Adipose tissue (tissue), 3 donors: ENCODE data around the gene SLC37A1. TPM values are rescaled to one million over a fixed set of nuclear protein-coding genes. Genes with fewer than 3 reads are reported as not detected.

Experiments used
- H3K27ac ChIP-seq: one replicate; pipeline ENCODE4 v1.5.1; 2013; ENCODE audit warnings: low read depth, low read length
- WGBS, 3 donors: extraction: QIAGEN DNeasy Blood & Tissue Kit; methylation state at CpG; one replicate each; pipeline ENCODE4 v1.1.7; 2013; 5-methylcytosine and 5-hydroxymethylcytosine counted together
- polyA plus RNA-seq, 3 donors: library from polyadenylated mRNA; stranded (reverse); fragments of 200-250 nt; gene quantifications; one replicate each; pipeline ENCODE4 v1.2.3, GENCODE V29; 2013
- donor health status: healthy with polysubstance abuse.
- donor health status: Bipolar disorder and iron deficiency.
- donor health status: healthy.

The SLC37A1 gene
- polyA plus RNA-seq, 3 donors, result 3.7 to 4.6 (median 4.4) TPM

GRCh38 chr21:42496120-42496838 is 17.4 kb upstream of the SLC37A1 start, which contains the start of gene RSPH1:
Gene RSPH1 (minus strand): TSS chr21:42496224. CDS start chr21:42496186, 38 bp downstream.
- WGBS, 3 donors, result 0 to 1% (median 1%) methylated on average over 47 to 58 of the region's 58 CpGs
- no peak within 1 kb of the TSS for H3K27ac ChIP-seq

DNA sequence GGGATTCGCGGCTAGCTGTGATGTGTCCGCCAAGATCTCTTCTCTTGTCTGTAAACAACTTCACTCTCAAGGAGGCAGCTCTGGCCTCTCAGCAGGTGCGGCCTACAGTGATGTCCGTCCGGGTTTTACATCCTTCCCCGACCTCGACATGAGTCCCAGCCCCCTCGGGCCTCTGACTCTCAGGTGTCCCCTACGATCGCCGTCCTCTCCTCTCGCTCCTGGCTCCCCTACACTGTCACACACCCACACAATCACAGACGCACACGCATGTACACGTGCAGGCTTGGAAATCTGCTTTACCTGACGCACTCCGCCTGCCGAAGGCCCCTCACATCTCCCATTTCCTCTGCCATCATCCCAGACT is 16.8 kb upstream of the SLC37A1 start:
- no peak overlapping the region for H3K27ac ChIP-seq
- 17 to 29% (median 27%) methylated on average over 19 of the region's 19 CpGs for WGBS, 3 donors

DNA sequence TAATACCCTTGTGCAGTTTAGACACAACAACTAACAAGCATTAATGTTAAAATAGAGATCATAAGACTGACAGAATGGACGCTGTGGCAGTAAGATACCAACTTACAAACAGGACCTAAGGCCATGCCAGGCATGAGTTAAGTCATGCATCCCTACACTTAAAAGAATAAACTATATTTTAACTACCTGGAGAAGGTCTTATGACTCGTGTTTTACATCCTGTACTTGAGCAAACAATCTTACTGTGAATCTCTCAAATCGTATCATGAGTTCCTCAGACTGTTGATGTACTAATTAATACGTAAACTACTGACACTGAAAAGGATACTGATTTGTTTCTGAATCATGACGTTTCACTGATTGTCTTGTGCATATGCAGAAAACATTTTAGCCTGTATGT is 15.6 kb upstream of the SLC37A1 start:
- 80 to 84% (median 82%) methylated on average over 5 of the region's 5 CpGs for WGBS, 3 donors
- H3K27ac ChIP-seq, result no peak overlapping the region

GRCh38 chr21:42499444-42500112 is 14.1 kb upstream of the SLC37A1 start:
- H3K27ac ChIP-seq, result no peak overlapping the region
- 73 to 79% (median 78%) methylated on average over 15 of the region's 15 CpGs for WGBS, 3 donors

DNA sequence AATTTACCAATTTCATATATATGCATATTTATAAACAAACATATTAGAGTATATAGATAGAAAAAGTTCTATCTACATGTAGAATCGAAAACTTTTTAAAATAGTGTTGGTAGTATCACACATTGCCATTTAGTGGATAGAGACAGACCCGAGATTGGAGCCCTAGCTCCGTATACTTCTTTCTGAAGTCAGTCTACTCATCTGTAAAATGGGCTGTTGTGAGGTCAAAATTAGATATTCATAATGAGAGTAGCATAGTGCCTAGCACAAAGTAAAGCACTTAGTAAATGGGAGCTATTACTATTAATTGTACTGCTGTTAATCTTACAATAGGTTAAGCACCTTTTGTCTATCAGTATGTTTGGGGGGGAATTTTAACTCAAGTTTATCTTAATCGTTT is 13.4 kb upstream of the SLC37A1 start:
- no peak overlapping the region for H3K27ac ChIP-seq
- WGBS, 3 donors, result 86 to 91% (median 87%) methylated on average over 4 of the region's 4 CpGs

DNA sequence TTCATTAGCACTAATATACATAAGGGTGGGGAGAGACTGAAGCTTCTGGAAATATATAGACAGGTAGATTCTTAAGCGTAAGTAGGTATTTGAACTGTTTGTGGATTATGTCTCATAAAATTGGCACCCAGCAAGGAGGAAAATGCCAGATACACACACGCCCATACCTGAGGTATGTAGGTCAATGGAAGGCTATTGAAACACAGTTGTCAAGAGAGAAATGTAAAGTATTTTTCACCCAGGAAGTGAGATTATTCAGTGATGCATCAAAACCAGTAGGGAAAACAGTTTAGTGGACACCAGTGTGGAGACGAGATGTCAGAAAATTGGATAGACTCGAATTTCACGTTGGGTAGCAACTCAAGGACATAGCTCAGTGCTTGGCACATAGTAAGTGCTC is 12.9 kb upstream of the SLC37A1 start:
- no peak overlapping the region for H3K27ac ChIP-seq
- 65 to 85% (median 81%) methylated on average over 5 of the region's 5 CpGs for WGBS, 3 donors

GRCh38 chr21:42503711-42504110 is 9.9 kb upstream of the SLC37A1 start:
- H3K27ac ChIP-seq, result no peak overlapping the region
- 53 to 81% (median 57%) methylated on average over 4 of the region's 4 CpGs for WGBS, 3 donors

DNA sequence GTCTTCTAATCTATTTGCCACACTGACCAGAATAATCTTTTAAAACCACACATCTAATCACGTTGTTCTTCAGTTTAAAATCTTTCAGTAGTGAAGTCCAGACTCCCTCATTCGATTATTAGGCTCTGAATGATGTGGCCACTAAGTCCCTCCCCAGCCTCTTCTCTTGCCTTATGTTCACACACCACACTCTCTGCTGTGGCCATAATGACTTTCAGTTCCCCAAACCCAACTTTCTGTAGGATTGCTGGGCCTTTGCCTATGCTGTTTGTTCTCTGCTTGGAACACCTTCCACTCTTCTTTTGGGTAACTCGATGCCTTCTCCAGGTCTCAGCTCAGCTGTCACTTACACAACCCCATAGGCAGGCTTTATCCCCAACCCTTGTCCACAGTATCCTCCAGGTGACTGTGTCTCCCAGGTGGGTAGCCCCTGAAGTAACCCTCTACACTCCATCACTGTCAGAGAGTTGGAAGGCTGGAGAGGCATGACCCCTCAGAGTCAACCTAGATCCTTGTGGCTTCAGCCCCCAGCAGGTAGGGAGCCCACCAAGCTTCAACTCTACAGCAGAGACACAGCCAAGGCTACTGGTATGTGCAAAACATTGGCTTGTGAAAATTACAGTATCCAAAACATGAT is 8.4 kb upstream of the SLC37A1 start:
- H3K27ac ChIP-seq, result no peak overlapping the region
- 56 to 83% (median 75%) methylated on average over 3 of the region's 3 CpGs for WGBS, 3 donors

DNA sequence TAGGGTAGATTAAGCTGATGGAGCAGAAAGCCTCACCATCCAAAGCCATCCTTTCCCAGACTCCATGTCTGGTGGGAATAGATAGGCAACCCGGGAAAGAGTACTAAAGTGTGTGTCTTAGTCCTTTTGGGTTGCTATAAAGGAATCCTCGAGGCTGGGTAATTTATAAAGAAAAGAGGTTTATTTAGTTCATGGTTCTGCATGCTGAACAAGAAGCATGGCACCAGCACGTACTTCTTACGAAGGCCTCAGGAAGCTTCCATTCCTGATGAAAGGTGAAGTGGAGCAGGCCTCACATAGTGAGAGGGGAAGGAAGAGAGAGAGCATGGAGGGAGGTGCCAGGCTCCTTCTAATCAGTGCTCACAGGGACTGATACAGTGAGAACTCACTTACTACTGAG is 6.2 kb upstream of the SLC37A1 start:
- WGBS, 3 donors, result 91 to 96% (median 93%) methylated on average over 4 of the region's 4 CpGs
- no peak overlapping the region for H3K27ac ChIP-seq

DNA sequence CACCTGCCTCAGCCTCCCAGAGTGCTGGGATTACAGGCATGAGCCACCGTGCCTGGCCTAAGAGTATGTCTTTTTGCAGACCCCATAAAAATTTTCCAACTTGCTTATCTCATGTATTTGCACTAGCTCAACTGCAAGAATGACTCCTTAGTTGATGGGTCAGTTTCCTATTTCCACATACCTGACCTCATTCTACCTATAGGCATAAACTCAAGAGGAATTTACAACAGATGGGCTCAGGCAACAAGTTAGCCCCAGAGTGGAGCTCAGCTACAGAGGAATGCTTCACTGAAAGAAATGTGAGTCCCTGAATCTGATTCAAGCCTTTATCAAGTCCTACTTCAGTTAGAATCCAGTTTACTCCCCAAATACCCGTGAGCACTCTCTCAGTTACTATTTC is 5.3 kb upstream of the SLC37A1 start:
- 86 to 88% (median 87%) methylated on average over 2 of the region's 2 CpGs for WGBS, 3 donors
- no peak overlapping the region for H3K27ac ChIP-seq

DNA sequence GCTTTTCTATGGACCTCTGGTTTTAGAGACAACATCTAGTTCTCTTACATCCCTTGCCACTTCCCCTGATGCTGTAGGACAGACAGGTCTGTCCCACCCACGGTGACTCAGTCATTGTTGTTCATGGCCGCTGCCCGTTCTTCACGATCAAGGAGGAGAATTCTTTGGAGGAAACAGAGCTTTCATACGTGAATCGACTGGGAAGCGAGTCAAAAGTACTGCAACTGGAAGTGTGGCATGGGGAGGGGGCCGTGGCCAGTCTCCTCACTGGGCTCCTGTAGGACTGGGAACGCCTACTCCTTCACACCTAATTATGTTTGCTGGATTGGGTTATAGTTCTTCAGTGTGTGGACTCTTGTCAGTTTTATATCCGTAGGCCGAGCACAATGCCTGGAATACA is 4.4 kb upstream of the SLC37A1 start:
- H3K27ac ChIP-seq, result no peak overlapping the region
- WGBS, 3 donors, result 74 to 87% (median 74%) methylated on average over 11 of the region's 11 CpGs

GRCh38 chr21:42512346-42513034 is 1.2 kb upstream of the SLC37A1 start:
- WGBS, 3 donors, result 91 to 96% (median 92%) methylated on average over 16 of the region's 16 CpGs
- no peak overlapping the region for H3K27ac ChIP-seq

DNA sequence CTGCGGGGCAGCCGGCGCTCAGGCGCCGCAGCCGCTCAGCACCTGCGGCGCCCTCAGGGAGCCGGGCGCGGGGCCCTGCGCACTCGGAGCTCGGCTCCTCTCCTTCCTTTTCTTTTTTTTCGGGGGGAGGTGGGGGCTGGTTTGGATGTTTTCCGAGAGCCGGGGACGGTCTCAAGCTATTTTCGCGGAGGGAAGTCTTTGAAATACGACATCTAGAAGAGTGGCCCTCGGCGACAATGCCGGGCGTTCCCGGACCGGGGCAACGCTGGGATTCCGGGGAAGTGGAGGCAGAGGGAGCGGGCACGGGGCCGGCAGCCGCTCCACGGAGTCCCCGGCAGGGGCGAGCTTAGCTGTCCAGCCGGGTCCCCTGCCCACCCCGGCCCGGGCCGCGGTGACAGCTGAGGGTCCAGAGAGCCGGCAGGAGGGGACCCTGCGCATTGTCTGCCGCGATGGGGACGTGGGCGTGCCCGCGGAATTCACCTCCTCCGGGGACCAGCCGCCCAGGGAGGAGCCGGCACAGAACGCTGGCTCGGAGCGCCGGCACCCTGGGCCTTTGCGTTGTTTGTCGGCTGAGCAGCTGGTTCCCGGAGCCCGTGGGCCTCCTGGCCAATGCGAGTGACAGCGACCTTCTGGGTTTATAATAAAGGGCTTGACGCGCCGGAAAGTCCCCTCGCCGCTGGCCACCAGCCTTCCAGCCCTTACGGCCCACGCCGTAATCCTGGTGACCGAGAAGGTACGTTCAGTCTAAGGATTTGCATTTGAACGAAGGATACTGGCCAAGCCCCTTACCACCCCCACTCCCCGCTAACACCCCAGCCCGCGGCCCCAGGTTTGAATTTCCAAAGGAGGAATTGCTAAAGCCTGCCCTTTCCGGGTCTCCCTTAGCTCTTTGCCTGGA is 582 bp downstream of the SLC37A1 start:
- WGBS, 3 donors, result 0 to 1% (median 1%) methylated on average over 63 to 77 of the region's 77 CpGs
- H3K27ac ChIP-seq, result no peak overlapping the region

- 18 to 25% (median 20%) methylated on average over 5 of the region's 5 CpGs for WGBS, 3 donors
- no peak overlapping the region for H3K27ac ChIP-seq
Measured at GRCh38 chr21:42514883-42515228, 1.2 kb downstream of the SLC37A1 start.

- no peak overlapping the region for H3K27ac ChIP-seq
Measured at GRCh38 chr21:42515708-42516502, 2.3 kb downstream of the SLC37A1 start.

GRCh38 chr21:42518215-42518614 is 4.6 kb downstream of the SLC37A1 start:
- WGBS, 3 donors, result 74 to 95% (median 84%) methylated on average over 11 of the region's 11 CpGs
- no peak overlapping the region for H3K27ac ChIP-seq

More at GRCh38 chr21:42515708-42516502, 2.3 kb downstream of the SLC37A1 start:
- 78 to 94% (median 92%) methylated on average over 12 of the region's 12 CpGs for WGBS, 3 donors

DNA sequence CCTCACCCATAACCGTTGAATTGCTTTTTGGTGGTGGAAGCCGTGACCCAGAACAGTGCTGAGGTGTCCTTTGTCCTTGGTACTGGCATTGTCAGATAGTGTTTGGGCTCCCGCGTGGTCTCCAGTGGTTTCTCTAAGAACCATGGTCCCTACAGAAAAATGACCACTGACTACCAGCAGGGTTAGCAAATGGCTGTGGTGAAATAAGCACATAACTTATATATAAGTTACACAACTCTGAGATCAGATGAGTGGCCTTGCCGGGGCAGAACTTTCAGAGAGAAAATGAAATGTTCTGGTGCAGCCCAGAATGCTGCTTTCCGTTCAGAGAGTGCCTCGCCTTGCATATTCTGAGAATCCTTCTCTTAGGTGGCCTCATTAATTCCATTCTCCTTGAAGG is 5.0 kb downstream of the SLC37A1 start:
- H3K27ac ChIP-seq, result no peak overlapping the region
- WGBS, 3 donors, result 90 to 96% (median 92%) methylated on average over 7 of the region's 7 CpGs
